Measurements from ENCODE around the gene DLL3.

DNA sequence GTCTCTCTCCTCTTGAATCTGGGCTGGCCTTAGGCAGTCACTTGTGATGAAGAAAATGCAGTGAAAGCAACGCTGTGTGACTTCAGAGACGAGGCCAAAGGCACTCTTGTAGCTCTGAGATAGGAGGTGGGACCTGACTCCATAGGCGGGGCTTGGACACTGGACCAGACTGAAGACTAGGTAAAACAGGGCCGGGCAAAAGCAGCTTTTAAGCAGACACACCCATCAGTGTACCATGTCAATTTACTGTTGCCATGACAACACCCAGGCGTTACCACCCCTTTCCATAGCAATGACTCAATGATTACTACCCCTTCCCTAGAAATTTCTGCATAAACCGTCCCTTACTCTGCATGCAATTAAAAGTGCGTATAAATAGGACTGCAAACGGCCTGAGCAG, 47.9 kb downstream of the DLL3 start:
- TF ChIP-seq, protein P1, sequence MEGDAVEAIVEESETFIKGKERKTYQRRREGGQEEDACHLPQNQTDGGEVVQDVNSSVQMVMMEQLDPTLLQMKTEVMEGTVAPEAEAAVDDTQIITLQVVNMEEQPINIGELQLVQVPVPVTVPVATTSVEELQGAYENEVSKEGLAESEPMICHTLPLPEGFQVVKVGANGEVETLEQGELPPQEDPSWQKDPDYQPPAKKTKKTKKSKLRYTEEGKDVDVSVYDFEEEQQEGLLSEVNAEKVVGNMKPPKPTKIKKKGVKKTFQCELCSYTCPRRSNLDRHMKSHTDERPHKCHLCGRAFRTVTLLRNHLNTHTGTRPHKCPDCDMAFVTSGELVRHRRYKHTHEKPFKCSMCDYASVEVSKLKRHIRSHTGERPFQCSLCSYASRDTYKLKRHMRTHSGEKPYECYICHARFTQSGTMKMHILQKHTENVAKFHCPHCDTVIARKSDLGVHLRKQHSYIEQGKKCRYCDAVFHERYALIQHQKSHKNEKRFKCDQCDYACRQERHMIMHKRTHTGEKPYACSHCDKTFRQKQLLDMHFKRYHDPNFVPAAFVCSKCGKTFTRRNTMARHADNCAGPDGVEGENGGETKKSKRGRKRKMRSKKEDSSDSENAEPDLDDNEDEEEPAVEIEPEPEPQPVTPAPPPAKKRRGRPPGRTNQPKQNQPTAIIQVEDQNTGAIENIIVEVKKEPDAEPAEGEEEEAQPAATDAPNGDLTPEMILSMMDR (IDR thresholded peaks at IDR 0.05): no peak
- no peak for TF ChIP-seq POLR2A (IDR thresholded peaks at IDR 0.05)

Data from lower leg skin (tissue), 3 donors.